Adipose tissue (tissue), 3 donors: ENCODE measurements around the gene TOX2. TPM values are rescaled to one million over a fixed set of nuclear protein-coding genes. Genes with fewer than 3 reads are reported as not detected.

Source experiments
- H3K27ac ChIP-seq: one replicate; pipeline ENCODE4 v1.5.1; 2013; ENCODE audit warnings: low read depth, low read length
- WGBS, 3 donors: extraction: QIAGEN DNeasy Blood & Tissue Kit; methylation state at CpG; one replicate each; pipeline ENCODE4 v1.1.7; 2013; 5-methylcytosine and 5-hydroxymethylcytosine counted together
- polyA plus RNA-seq, 3 donors: library from polyadenylated mRNA; stranded (reverse); fragments of 200-250 nt; gene quantifications; one replicate each; pipeline ENCODE4 v1.2.3, GENCODE V29; 2013
- donor health status: healthy with polysubstance abuse.
- donor health status: Bipolar disorder and iron deficiency.
- donor health status: healthy.

The TOX2 gene
- polyA plus RNA-seq, 3 donors, result 1.4 to 9.9 (median 2.3) TPM

DNA sequence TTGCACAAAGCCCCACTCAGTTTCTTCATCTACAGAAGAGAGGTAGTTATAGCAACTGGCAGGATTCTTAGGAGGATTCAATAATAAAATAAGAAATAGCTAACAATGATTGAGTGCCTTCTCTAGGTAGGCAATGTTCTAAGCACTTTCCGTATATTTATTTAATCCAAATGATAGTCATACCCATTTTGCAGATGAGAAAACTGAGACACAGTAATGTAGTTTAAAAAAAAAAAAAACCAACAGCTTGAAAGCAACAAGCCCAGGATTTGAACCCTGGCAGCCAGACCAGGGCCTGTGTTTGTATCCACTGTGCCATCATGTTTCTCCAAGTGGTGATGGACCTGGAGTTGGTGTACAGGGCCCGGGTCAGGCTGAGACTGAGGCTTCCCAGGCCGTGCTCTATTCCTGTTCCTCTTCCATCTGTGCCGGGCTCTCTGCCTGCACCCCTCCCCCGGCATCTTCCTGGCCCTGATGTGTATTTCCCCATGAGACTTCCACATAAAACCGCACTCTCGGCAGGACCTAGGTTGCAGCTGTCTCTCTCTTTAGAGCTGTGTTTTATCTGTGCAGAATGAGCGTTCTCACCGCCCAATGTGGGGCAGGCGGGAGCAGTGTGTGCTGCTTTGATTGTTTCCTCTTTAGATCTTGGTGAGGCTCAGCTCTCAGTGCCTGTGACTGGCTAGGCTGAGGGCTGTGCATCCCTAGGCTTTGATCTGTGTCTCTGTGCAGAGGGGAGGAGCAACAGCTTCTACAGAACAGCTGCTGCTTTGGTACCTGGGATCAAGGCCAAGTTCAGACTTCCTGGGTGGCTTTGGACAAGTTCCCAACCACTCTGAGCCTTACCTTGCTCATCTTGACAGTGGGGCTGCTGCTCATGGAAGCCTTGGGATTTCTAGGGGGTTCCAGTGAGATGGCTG is 49.5 kb downstream of the TOX2 start:
- H3K27ac ChIP-seq, result no peak overlapping the region
- WGBS, 3 donors, result 18 to 48% (median 26%) methylated on average over 10 of the region's 10 CpGs

DNA sequence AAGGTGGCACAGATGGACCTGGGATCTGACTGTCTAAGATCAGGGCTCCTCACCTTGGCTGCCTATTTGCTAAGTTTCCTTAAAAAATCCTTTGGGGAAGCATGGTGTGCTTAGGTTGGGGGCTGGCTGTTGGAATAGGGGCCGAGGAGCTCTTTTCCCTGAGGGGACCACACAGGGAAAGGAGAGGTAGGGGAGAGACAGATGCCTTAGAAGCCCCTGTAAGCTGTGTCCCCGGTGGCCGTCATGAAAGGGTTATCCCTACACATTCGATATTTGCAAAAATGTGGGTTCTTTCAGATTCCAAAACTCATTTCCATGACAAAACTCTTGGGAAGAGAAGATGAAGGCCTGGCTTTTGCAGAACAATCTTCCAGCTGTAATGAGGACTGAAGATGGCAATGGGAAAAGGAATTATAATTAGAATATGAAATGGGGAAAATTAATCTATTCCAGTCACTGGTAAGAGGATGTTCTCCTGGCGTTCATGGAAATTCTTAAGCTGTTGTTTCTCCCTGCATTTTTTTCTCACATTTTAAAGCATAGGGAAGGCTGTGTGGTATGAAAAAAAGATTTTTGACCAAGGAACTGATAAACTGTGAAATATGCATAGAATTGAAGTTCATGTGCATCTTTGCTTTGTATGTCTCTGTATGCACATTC is 53.8 kb downstream of the TOX2 start:
- no peak overlapping the region for H3K27ac ChIP-seq
- WGBS, 3 donors, result 57 to 64% (median 61%) methylated on average over 5 of the region's 5 CpGs

DNA sequence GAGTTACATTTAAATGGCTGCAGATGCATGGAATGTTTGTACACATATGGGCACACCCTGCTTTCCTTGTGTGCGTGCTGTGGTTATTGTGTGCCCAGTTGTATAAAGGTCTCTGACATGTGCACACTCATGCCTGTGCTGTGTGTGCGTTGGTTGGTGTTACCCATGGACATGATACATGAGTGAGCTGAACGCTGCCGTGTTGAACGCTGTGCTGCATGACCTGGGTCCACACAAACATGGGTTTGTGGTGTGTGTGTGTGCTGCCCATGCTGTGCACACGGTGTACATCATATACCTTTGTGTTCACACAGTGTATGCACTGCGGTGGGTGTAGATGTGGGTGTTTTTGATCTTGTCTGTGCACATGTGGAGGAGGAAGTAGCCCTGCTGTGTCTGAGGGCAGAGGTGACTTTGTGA is 54.4 kb downstream of the TOX2 start:
- WGBS, 3 donors, result 74 to 88% (median 87%) methylated on average over 7 of the region's 7 CpGs
- H3K27ac ChIP-seq, result no peak overlapping the region

DNA sequence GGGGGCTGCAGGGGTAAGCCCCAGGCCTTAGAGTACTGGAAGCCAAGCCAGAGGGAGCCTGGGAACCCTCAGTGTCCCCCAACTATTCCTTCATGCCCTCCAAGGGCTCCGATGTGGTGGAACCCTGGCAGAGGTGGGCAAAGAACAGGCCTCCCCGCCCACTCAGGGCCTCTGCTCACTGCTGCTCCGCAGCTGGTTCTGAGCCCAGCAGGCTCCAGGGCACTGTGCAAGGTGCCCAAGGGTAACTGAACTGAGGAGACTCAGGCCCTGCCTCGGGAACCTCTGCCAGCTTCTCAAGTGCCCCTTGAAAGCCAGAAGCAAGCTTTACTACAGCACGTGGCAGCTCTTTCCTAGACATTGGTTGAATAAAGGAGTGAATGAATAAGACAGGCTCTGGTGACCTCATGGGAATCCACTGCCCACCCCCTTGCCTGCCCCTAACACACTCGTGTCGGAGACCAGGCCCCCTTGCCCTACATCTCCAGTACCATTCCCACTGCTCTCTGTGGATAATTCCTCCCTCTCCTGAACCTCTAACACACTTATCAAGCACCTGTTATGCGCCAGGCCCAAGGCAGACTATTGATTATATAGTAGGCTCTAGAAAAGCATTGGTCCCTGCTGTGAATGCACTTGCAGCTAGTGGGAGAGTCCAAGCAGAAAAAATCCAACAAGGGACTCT is 55.0 kb downstream of the TOX2 start:
- H3K27ac ChIP-seq, result no peak overlapping the region
- 77 to 84% (median 81%) methylated on average over 8 of the region's 8 CpGs for WGBS, 3 donors

- 85 to 92% (median 91%) methylated on average over 10 of the region's 10 CpGs for WGBS, 3 donors
- no peak overlapping the region for H3K27ac ChIP-seq
Observed at GRCh38 chr20:43971267-43971666, 56.6 kb downstream of the TOX2 start.

DNA sequence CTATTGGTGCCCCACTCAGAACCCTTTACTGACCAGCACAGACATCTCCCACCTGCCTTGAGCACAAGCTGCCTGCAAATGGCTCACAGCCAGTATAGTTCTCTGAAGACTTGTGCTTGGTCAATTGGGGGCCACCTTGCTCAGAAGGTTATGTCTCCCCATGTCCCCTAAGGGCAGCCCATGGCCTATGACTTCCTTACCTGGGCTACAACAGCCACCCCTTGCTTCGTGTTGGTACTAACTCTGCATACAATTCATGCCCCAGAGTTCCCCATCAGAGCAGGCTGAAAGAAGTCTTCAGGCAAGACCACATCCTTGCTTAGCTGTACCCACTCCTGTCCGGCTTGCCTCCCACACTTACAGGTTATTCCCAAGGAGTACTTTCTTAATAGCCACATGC is 57.4 kb downstream of the TOX2 start:
- H3K27ac ChIP-seq, result no peak overlapping the region
- WGBS, 3 donors, result 63 to 86% (median 81%) methylated on average over 2 of the region's 2 CpGs

GRCh38 chr20:43972692-43973091 is 58.0 kb downstream of the TOX2 start:
- no peak overlapping the region for H3K27ac ChIP-seq
- 78 to 100% (median 91%) methylated on average over 2 of the region's 2 CpGs for WGBS, 3 donors

- no peak overlapping the region for H3K27ac ChIP-seq
- WGBS, 3 donors, result 69 to 89% (median 89%) methylated on average over 6 of the region's 6 CpGs
Observed at GRCh38 chr20:43973231-43973630, 58.6 kb downstream of the TOX2 start.

GRCh38 chr20:43973671-43974450 is 59.2 kb downstream of the TOX2 start:
- WGBS, 3 donors, result 71 to 92% (median 89%) methylated on average over 8 of the region's 8 CpGs

GRCh38 chr20:43974695-43975094 is 60.0 kb downstream of the TOX2 start:
- H3K27ac ChIP-seq, result no peak overlapping the region
- 96 to 99% (median 98%) methylated on average over 5 of the region's 5 CpGs for WGBS, 3 donors

More at GRCh38 chr20:43973671-43974450, 59.2 kb downstream of the TOX2 start:
- no peak overlapping the region for H3K27ac ChIP-seq

DNA sequence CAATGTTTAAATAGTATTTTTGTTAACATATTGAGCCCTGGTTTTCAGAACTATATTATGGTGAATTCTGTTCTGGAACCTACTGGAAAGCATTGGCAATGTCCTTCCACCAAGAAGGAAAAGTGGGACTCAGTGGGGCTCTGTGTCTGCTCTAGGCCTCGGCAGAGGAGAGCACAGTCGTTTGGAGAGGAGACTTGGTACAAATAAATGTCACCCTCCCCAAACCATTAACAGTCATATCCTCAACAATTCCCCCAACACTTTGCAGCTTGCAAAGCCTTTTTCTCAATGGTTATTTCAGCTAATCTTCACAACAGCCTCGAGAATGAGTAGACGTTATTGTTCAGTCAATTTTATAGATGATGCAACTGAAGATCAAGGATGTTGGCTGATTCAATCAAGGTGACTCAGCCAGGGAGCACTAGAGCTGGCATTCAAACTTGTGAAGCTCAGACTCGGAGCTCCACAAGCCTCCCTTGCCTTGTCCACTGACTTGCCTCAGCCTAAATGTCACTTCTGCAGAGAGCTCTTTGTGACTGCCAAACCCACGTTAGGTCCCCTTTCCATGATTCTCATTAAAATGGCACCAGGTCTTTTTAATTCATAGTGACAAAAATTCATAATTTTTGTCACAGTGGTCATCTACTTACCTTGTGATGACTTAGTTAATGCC is 60.6 kb downstream of the TOX2 start:
- WGBS, 3 donors, result 60 to 87% (median 85%) methylated on average over 6 of the region's 6 CpGs
- H3K27ac ChIP-seq, result no peak overlapping the region

DNA sequence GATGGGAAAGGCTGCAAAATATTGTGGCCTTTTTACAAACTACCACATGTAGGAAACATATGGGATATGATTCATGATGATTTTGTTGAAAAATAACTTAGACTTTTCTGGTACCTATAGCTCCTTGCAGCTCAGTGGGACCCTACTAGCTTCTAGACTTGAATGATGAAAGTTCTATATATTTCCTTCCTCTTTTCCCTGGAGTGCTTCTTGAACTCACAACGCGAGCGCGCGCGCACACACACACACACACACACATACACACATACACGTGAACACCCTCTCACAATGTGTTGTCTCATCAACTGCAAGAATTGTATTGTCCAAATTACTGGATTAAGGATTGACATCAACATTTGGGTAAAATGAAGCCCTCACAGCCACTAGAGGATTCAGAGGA is 61.9 kb downstream of the TOX2 start:
- 66 to 76% (median 74%) methylated on average over 7 of the region's 7 CpGs for WGBS, 3 donors
- H3K27ac ChIP-seq, result no peak overlapping the region

DNA sequence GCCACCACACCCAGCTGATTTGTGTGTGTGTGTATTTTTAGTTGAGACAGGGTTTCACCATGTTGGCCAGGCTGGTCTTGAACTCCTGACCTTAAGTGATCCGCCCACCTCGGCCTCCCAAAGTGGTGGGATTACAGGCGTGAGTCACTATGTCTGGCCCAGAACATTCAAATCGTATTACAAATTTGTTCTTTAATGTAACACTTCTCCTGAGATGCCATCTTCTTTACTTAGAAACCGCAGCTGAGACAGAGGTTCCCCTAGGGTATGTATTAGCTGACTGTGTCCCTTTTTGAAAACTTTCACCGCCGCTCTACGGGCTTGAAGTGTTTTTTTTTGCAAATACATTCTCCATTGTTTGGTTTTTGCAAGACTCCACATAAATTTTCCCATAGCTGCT is 62.6 kb downstream of the TOX2 start:
- 68 to 88% (median 85%) methylated on average over 8 of the region's 8 CpGs for WGBS, 3 donors
- no peak overlapping the region for H3K27ac ChIP-seq

DNA sequence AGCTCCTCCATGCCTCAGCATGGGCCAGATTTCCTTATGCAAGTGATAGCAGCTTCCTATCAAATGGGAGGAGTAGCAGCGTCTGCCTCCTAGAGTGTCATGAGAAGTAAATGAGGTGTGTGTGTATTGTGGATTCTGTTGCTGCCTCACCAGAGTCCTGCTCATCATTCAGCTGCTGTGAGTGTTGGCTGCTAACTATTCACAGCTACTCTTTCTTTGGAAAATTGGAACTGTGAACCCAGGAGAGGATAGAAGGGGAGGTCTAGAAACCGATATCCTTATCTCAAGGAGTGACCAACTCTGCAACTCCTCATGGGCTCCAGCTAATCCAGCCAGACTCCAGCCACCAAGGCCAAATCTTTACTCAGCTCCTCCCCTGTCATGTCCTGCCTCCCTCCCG is 63.3 kb downstream of the TOX2 start:
- WGBS, 3 donors, result 25 to 69% (median 67%) methylated on average over 3 of the region's 3 CpGs
- no peak overlapping the region for H3K27ac ChIP-seq

DNA sequence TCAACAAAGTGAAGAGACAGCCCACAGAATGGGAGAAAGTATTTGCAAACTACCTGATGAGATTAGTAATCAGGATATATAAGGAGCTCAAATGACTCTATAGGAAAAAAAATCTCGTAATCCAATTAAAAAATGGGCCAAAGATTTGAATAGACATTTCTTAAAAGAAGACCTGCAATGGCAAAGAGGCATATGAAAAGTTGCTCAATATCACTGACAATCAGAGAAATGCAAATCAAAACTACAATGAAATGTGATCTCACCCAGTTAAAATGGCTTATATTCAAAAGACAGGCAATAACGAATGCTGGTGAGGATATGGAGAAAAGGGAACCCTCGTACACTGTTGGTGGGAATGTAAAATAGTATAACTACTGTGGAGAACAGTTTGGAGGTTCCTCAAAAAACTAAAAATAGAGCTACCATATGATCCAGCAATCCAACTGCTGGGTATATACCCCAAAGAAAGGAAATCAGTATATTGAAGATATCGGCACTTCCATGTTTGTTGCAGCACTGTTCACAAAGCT is 65.0 kb downstream of the TOX2 start:
- H3K27ac ChIP-seq, result no peak overlapping the region
- WGBS, 3 donors, result 78 to 82% (median 81%) methylated on average over 4 of the region's 4 CpGs

DNA sequence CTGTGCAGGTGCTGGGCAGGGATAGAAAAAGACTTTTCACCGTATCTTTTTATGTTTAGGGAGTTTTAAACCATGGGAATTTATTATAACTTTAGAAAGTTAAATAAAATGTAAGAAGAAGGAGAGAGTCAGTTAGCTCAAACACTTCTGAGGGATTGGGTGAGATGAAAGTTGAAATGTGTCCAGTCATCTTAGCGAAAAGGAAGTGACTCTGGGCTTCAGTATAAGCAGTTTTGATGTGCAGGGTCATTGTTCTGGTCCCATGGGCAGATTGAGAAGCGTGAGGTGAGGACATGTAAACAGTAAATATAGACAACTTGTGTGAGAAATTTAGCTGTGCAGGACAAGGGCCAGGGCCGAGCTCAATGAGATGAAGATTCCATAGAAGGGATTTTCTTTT is 66.9 kb downstream of the TOX2 start:
- 55 to 73% (median 70%) methylated on average over 4 of the region's 4 CpGs for WGBS, 3 donors
- no peak overlapping the region for H3K27ac ChIP-seq

DNA sequence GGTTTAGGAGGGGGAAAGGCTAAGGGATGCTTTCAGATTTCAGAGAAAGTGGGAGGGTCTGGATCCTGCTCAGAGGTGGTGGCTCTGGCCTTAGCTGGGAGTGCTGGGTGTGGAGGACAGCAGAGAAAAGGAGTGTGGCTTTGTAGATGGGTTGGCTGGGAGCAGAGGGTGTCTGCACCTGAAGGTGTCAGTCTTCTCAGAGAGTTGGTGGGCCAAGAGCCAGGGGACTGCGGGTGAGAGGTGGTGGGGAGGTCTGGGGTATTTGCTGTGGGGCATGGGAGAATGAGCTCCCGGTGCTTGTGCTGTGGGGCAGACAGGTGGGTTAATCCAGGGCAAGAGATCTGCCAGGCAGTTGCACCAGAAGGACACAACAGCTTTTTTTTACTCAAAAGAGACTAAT is 67.4 kb downstream of the TOX2 start:
- 86 to 94% (median 92%) methylated on average over 2 of the region's 2 CpGs for WGBS, 3 donors

DNA sequence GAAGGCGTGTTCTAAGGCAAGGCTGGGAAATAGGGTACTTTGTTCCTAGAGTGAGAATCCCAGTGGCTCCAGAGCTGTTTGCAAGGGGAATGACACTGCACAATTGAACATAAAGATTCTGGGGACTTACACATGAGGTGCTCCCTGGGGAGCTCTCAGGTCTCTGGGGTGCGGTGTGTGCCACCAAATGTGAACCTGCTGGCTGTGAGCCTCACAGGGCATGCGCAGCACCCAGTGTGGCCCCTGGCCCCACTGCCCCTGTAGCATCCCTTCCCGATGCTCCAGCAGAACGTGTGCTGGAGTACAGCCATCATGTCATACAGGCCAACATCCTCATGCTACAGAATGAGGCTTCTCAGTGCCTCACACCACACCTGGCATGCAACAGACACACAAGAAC is 68.2 kb downstream of the TOX2 start:
- no peak overlapping the region for H3K27ac ChIP-seq
- WGBS, 3 donors, result 82 to 94% (median 89%) methylated on average over 5 of the region's 5 CpGs

More for the DNA sequence above, 67.4 kb downstream of the TOX2 start:
- no peak overlapping the region for H3K27ac ChIP-seq
